ENCODE data around the gene MPP3.
"Not testable (repeated sequence)": the region's sequence is repeated elsewhere in the genome, so short reads cannot be mapped to it uniquely, and the experiment has no call there.

Gene MPP3

DNA sequence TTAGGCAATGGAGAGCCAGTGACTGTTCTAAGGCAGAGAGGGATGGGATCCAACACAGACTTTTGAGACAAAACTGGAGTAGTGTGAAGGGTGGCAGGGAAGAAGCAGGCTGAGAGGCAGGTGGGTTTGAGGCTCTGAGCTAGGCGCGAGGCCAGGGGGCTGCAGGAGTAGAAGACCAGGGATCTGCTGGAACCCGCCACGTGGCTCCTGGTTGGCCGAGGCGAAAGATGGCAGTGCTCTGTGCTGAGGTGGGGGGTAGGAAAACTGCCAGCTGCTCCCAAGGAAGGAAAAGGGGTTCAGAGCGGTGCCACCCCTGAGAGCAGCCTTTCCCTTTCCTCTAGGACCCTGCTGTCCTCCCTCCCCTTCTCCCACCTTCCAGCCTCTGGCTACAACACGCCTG lies 19.6 kb upstream of the MPP3 start:
- H3K4me1 ChIP-seq (ENCODE audit: insufficient read depth, low read length) = no peaks in the 10 kb centered on the region
- no peaks in the 10 kb centered on the region for H3K9me3 ChIP-seq (ENCODE audit: control insufficient read depth, insufficient read depth, low read length)
- H3K9ac ChIP-seq (ENCODE audit: low read depth, low read length) = no peak overlapping the region
- no peaks in the 10 kb centered on the region for H3K36me3 ChIP-seq (ENCODE audit: insufficient read depth, low read length)

DNA sequence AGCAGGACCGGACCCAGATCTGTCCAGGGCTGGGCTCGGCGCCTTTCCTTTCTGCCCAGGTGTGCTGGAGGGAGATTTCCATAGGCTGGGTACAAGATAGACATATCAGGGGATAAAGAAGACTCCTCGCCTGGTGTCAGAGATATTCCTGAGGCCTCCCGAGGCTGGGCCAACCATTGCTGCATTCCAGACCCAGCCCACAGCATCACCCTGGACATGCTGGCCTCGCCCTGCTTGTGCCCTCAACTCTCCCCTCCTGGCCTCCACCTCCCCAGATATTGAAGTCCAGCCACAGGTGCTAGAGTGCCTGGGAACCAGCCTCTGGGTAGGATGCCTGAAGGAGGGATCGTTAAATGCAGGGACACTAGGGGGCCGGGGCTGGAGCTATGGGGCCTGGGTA lies 16.2 kb upstream of the MPP3 start:
- no peaks in the 10 kb centered on the region for H3K9me3 ChIP-seq (ENCODE audit: control insufficient read depth, insufficient read depth, low read length)

DNA sequence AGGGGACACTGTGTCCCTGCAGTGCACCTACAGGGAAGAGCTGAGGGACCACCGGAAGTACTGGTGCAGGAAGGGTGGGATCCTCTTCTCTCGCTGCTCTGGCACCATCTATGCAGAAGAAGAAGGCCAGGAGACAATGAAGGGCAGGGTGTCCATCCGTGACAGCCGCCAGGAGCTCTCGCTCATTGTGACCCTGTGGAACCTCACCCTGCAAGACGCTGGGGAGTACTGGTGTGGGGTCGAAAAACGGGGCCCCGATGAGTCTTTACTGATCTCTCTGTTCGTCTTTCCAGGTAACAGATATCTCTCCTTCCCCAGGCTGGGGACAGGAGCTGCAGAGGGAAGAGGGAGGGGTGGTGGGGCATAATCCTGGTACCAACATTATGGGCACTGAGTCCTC lies 15.7 kb upstream of the MPP3 start:
- H3K4me1 ChIP-seq (ENCODE audit: insufficient read depth, low read length) = peaks cover 10% of the 10 kb centered on the region
- no peaks in the 10 kb centered on the region for H3K36me3 ChIP-seq (ENCODE audit: insufficient read depth, low read length)

More for the DNA sequence above, 16.2 kb upstream of the MPP3 start:
- H3K4me1 ChIP-seq (ENCODE audit: insufficient read depth, low read length) = peaks cover 10% of the 10 kb centered on the region
- H3K36me3 ChIP-seq (ENCODE audit: insufficient read depth, low read length) = no peaks in the 10 kb centered on the region
- no peak overlapping the region for H3K9ac ChIP-seq (ENCODE audit: low read depth, low read length)

DNA sequence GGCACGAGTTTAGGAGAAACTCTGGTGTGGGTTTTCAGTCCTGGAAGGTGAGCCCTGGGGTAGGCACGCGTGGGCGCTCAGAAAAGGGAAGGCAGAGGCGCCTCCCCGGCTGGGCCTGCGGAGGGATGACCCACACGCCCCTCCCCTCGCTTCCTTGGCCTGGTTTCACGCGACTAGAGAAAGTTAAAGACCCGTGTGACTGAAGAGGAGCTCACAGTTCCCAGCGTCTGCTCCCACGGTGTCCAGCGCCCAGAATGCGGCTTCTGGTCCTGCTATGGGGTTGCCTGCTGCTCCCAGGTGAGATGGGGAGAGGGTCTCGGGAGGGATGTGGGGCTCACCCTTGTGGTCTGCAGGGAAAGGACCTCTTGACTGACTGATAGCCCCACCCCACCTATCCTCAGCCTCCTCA lies 14.0 kb upstream of the MPP3 start, which contains the start of gene CD300LG:
Gene CD300LG (plus strand): TSS at position 214 of the 409 bp plus-strand sequence. CDS start 41 bp downstream, at position 255.
- Histone ChIP-seq H3K9me3 (ENCODE audit: control insufficient read depth, insufficient read depth, low read length) (no peaks in the 10 kb centered on the region), H3K4me1 (ENCODE audit: insufficient read depth, low read length) (peaks cover 10% of the 10 kb centered on the region), H3K9ac (ENCODE audit: low read depth, low read length) (peak within 1 kb of the TSS; percentile 28), H3K36me3 (ENCODE audit: insufficient read depth, low read length) (no peaks in the 10 kb centered on the region)

More for the DNA sequence above, 15.7 kb upstream of the MPP3 start:
- Histone ChIP-seq H3K9ac (ENCODE audit: low read depth, low read length) (no peak overlapping the region), H3K9me3 (ENCODE audit: control insufficient read depth, insufficient read depth, low read length) (no peaks in the 10 kb centered on the region)

DNA sequence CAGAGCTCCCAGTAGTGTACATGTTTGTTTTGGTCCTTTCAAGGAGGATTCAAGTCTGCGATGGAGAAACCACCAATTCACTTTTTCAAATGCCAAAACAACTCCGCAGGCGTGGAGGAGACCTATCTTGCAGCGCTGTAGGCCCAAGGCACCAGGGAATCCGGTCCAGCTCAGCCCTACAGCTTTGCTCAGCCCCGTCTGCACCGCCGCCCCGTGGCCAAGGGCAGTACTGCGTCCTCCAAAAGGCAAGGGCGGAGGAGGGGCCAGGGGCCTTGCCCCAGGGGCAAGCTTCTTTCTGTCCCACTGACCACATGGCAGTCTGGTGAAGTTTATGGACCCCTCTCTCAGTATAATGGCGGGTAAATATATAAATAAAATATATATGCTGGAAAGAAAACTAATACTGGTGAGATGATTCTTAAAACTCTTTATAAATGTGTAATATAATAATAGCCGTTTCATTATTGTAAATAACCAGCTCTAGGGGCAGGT lies 13.3 kb upstream of the MPP3 start:
- Histone ChIP-seq H3K9me3 (ENCODE audit: control insufficient read depth, insufficient read depth, low read length) (no peaks in the 10 kb centered on the region), H3K36me3 (ENCODE audit: insufficient read depth, low read length) (no peaks in the 10 kb centered on the region), H3K4me1 (ENCODE audit: insufficient read depth, low read length) (peaks cover 10% of the 10 kb centered on the region), H3K9ac (ENCODE audit: low read depth, low read length) (peak overlapping the region; percentile 28; the same call in 1 of the 2 replicates)

DNA sequence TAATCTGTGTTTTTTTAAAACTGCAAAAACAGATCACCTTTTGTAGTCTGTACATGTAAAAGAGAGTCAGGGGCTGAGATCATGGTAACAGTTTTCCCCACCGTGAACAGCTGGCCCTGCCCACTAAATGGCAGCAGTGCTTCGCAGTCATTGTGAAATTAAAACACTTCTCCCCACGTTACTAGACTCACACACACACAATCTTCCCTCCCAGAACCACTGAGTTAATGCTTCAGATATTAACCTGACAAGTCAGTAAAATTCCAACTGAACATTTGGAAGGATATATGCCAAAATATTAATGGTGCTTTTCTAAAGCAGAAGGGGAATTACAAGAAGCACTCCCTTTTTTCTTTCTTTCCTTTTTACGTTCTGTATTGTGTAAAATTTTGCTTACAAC lies 12.8 kb upstream of the MPP3 start:
- Histone ChIP-seq H3K9me3 (ENCODE audit: control insufficient read depth, insufficient read depth, low read length) (no peaks in the 10 kb centered on the region), H3K9ac (ENCODE audit: low read depth, low read length) (no peak overlapping the region), H3K36me3 (ENCODE audit: insufficient read depth, low read length) (no peaks in the 10 kb centered on the region), H3K4me1 (ENCODE audit: insufficient read depth, low read length) (peaks cover 10% of the 10 kb centered on the region)

DNA sequence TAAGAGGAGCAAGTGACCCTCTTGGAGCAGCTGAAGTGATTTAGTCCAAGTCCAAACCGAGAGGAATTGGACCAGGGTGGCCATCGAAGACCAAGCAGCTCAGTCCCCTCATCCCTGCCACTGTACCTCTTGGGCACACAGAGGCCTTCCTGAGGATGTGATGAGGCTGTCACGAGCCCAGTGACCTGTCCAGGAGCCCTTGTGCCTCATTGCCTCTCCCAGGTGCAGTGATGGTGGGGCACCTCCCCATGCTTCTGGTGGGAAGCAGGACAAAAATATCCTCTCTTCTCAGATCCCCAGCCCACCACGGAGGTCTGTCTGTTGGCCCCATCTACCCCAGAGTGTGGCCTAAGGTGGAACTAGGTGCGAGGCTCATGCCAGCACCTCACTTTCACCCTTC lies 11.3 kb upstream of the MPP3 start:
- Histone ChIP-seq H3K9ac (ENCODE audit: low read depth, low read length) (no peak overlapping the region), H3K9me3 (ENCODE audit: control insufficient read depth, insufficient read depth, low read length) (no peaks in the 10 kb centered on the region), H3K36me3 (ENCODE audit: insufficient read depth, low read length) (no peaks in the 10 kb centered on the region), H3K4me1 (ENCODE audit: insufficient read depth, low read length) (peaks cover 15% of the 10 kb centered on the region)

DNA sequence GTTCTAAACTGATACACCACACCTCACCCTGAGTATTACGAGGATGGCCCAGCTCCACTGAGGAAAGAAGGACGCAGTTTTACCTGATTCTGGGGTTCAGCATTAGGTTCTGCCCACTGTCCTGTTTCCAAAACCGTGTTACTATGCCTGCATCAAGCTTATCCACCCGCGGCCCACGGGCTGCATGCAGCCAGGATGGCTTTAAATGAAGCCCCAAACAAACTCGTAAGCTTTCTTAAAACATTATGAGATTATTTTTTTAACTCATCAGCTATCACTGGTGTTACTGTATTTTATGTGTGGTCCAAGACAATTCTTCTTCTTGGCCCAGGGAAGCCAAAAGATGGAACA lies 10.0 kb upstream of the MPP3 start:
- Histone ChIP-seq H3K9me3 (ENCODE audit: control insufficient read depth, insufficient read depth, low read length) (no peaks in the 10 kb centered on the region), H3K4me1 (ENCODE audit: insufficient read depth, low read length) (peaks cover 15% of the 10 kb centered on the region), H3K36me3 (ENCODE audit: insufficient read depth, low read length) (no peaks in the 10 kb centered on the region), H3K9ac (ENCODE audit: low read depth, low read length) (no peak overlapping the region)

DNA sequence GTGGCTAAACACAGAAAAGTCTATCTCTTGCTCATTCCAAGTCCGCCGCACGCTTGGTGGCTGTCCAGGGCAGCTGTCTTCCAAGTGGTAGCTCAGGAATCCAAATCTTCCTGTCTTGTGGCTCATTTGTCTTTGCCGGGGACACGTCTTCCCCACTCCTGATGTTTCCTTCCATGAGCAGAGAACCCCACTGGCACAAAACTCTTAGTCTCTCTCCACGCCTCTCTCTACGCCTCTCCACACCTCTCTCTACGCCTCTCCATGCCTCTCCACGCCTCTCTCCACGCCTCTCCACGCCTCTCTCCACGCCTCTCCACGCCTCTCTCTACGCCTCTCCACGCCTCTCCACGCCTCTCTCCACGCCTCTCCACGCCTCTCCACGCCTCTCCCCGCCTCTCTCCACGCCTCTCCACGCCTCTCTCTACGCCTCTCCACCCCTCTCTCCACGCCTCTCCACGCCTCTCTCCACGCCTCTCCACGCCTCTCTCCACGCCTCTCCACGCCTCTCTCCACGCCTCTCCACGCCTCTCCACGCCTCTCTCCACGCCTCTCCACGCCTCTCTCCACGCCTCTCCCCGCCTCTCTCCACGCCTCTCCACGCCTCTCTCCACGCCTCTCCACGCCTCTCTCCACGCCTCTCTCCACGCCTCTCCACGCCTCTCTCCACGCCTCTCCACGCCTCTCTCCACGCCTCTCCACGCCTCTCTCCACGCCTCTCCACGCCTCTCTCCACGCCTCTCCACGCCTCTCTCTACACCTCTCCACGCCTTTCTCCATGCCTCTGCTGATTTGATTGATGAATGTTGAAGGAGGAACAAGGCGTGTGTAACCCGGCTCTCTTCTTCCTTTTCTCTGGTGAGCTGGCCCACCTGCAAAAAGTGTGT lies 9.4 kb upstream of the MPP3 start:
- H3K36me3 ChIP-seq (ENCODE audit: insufficient read depth, low read length); H3K9ac ChIP-seq (ENCODE audit: low read depth, low read length); H3K9me3 ChIP-seq (ENCODE audit: control insufficient read depth, insufficient read depth, low read length): not testable (repeated sequence)
- peaks cover 15% of the 10 kb centered on the region for H3K4me1 ChIP-seq (ENCODE audit: insufficient read depth, low read length)

DNA sequence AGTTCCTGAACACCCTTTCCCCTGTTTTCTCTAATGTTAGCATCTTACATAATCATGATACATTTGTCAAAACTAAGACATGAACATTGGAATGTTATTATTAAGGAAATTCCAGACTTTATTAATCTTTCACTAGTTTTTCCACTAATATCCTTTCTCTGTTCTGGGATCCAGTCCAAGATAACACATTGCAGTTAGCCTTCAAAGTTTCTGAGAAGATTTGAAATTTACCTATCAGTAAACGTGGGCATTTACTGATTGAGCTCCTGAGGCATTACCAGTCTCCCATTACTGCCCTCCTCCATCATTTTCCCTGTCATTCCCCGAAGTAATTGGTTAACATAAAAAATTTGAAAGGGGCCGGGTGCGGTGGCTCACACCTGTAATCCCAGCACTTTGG lies 8.3 kb upstream of the MPP3 start:
- no peaks in the 10 kb centered on the region for H3K9me3 ChIP-seq (ENCODE audit: control insufficient read depth, insufficient read depth, low read length)
- peaks cover 11% of the 10 kb centered on the region for H3K4me1 ChIP-seq (ENCODE audit: insufficient read depth, low read length)
- H3K9ac ChIP-seq (ENCODE audit: low read depth, low read length) = no peak overlapping the region
- H3K36me3 ChIP-seq (ENCODE audit: insufficient read depth, low read length) = no peaks in the 10 kb centered on the region

DNA sequence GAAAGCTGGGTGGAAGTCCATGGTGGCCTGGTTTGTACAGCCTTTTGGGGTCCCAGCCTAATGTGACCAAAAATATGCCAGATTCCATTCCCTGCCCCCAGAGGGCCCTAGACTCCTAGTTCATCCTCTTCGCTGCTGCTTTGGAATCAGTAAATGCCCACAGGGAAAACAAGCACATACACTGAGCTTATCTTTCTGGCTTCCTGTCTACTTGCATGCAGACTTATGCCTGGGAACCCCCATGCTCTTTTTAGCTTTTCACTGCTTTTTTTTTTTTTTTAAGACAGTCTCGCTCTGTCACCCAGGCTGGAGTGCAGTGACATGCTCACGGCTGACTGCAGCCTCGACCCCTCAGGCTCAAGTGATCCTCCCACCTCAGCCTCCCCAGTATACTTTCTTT lies 7.9 kb upstream of the MPP3 start:
- peaks cover 7% of the 10 kb centered on the region for H3K4me1 ChIP-seq (ENCODE audit: insufficient read depth, low read length)
- no peaks in the 10 kb centered on the region for H3K9me3 ChIP-seq (ENCODE audit: control insufficient read depth, insufficient read depth, low read length)
- no peaks in the 10 kb centered on the region for H3K36me3 ChIP-seq (ENCODE audit: insufficient read depth, low read length)
- H3K9ac ChIP-seq (ENCODE audit: low read depth, low read length) = no peak overlapping the region

DNA sequence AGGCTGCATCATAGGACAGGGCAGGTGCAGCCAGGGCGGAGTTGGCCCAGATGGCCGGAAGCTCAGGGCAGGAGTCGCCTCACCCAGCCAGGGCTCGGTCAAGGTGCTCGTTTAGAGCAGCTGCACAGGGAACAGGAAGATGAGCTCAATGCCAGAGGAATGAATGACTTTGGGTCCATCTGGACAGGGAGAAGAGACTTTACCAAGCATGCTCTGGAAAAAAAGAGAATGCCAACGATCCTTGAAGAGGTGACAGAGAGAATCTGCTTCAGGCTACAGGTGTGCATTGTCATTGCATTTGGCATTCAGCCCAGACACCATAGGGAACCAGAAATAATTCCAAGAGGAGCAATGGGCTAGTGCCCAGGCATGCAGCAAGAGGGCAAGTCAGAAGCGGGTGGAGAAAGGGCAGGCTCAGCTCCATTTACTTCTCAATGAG lies 6.7 kb upstream of the MPP3 start:
- H3K9me3 ChIP-seq (ENCODE audit: control insufficient read depth, insufficient read depth, low read length) = peaks cover under 1% of the 10 kb centered on the region; the same call in 1 of the 2 replicates
- no peak overlapping the region for H3K9ac ChIP-seq (ENCODE audit: low read depth, low read length)
- peaks cover 5% of the 10 kb centered on the region; the same call in 1 of the 2 replicates for H3K4me1 ChIP-seq (ENCODE audit: insufficient read depth, low read length)
- no peaks in the 10 kb centered on the region for H3K36me3 ChIP-seq (ENCODE audit: insufficient read depth, low read length)

DNA sequence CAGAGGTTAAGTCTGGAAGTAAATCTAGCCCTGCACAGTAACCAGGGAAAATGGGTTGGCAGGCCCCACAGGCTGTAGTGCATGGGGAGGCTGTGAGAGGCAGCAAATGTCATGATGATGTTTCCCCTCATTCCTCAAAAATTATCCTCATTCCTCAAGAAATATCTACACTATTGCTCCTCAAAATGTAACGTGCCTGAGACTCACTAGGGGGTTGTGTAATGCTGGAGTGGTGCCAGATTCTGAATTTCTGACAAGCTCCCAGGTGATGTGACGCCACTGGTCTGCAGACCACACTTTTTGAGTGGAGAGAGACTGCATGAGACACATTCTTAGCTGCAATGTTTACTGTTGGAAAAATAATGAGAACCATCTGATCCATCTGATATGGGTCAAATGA lies 1.2 kb upstream of the MPP3 start:
- Histone ChIP-seq H3K36me3 (ENCODE audit: insufficient read depth, low read length) (no peaks in the 10 kb centered on the region), H3K4me1 (ENCODE audit: insufficient read depth, low read length) (peaks cover 9% of the 10 kb centered on the region; the same call in 1 of the 2 replicates), H3K9me3 (ENCODE audit: control insufficient read depth, insufficient read depth, low read length) (peaks cover 5% of the 10 kb centered on the region; the same call in 1 of the 2 replicates), H3K9ac (ENCODE audit: low read depth, low read length) (no peak overlapping the region)

DNA sequence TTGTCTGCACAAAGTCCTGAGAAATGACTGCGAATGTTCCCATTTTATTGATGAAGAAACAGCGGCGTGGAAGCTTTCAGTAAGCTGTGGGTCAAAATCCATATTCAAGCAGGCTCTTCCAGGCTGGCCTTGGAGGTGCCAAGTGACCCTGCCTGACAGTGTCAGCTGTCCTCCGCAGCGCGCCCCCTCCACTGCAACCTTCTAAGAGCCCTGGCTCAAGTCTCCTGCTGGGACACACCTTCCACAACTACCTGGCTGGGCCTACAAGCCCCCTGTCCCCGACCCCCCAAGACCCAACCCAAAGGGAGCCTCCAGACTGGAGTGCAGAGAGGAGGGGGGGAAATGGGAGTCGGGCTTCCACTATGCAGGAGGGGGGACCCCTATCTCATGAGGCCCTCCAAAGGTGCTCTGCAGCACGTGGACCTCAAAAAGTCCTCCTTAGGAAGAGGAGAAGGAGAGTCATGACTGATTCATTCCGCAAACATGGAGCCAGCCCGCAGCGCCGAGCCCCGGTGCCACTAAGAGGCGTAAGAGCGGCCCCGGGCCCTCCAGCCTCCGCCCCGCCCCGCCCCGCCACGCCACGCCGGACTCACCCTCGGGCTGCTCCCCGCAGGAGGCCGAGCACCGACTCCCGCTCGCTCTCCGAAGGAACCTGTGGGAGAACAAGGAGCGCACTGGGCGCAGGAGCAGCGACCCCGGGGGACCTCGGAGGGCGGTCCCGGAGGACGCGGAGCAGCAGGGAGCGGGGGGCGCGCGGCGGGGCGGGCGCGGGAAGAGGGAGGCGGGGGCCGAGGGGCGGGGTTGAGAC lies 574 bp downstream of the MPP3 start:
- H3K9ac ChIP-seq (ENCODE audit: low read depth, low read length) = peak overlapping the region; percentile 91; the same call in 1 of the 2 replicates
- H3K9me3 ChIP-seq (ENCODE audit: control insufficient read depth, insufficient read depth, low read length) = peaks cover 5% of the 10 kb centered on the region; the same call in 1 of the 2 replicates
- peaks cover 9% of the 10 kb centered on the region; the same call in 1 of the 2 replicates for H3K4me1 ChIP-seq (ENCODE audit: insufficient read depth, low read length)
- no peaks in the 10 kb centered on the region for H3K36me3 ChIP-seq (ENCODE audit: insufficient read depth, low read length)

Measured in ES-I3 (cell line).